Cardiac fibroblast (primary cell): ENCODE data around the gene USB1.
"Not testable (repeated sequence)": the region's sequence is repeated elsewhere in the genome, so short reads cannot be mapped to it uniquely, and the experiment has no call there.

Source experiments
- DNase-seq, 2 donors: peaks; one replicate each; pipeline versions ENCODE4 v3.0.0 to v3.0.0-alpha.2; 2010; ENCODE audit warnings: low read depth in 2 of 2
- H3K4me3 ChIP-seq, 2 donors: replicated peaks in 1 of 2; 1 replicate in 1 of 2; 2 replicates in 1 of 2; pipeline ENCODE4 v1.5.1; 2011; ENCODE audit warnings: low read depth in 2 of 2, low read length in 2 of 2, mild to moderate bottlenecking in 2 of 2, moderate library complexity in 1 of 2
- CTCF ChIP-seq: IDR thresholded peaks from one replicate; pipeline ENCODE4 v1.5.1; 2011; ENCODE audit warnings: low read depth, mild to moderate bottlenecking, low read length, inconsistent platforms

USB1 gene

GRCh38 chr16:57977418-57978069 lies 23.7 kb upstream of the USB1 start:
- H3K4me3 ChIP-seq: no peak overlapping the region
- no peak for DNase-seq
- no peak for TF ChIP-seq CTCF

- not testable (repeated sequence) for H3K4me3 ChIP-seq, DNase-seq
Measured at GRCh38 chr16:57978070-57978465, 23.1 kb upstream of the USB1 start.

- no peak overlapping the region for H3K4me3 ChIP-seq
- no peak for DNase-seq
- no peak for TF ChIP-seq CTCF
Measured at GRCh38 chr16:57979006-57979585, 22.1 kb upstream of the USB1 start.

GRCh38 chr16:57981636-57982035 lies 19.6 kb upstream of the USB1 start:
- H3K4me3 ChIP-seq: no peak overlapping the region
- DNase-seq: no peak
- TF ChIP-seq CTCF: no peak

- no peak overlapping the region for H3K4me3 ChIP-seq
- no peak for TF ChIP-seq CTCF
- DNase-seq: no peak
Measured at GRCh38 chr16:57982385-57982784, 18.8 kb upstream of the USB1 start.

- no peak for TF ChIP-seq CTCF
- DNase-seq: peak; percentile 67 to 71
- H3K4me3 ChIP-seq: peak overlapping the region; percentile 47 to 57
Measured at GRCh38 chr16:57984443-57985203, 16.6 kb upstream of the USB1 start.

GRCh38 chr16:57985204-57986181 lies 15.7 kb upstream of the USB1 start:
- no peak for DNase-seq
- H3K4me3 ChIP-seq: peak overlapping the region; percentile 47 to 57
- no peak for TF ChIP-seq CTCF
